GM21723 (cell line): ENCODE measurements around the gene GPATCH2.
"Not testable (repeated sequence)": the region's sequence is repeated elsewhere in the genome, so short reads cannot be mapped to it uniquely, and the experiment has no call there.

Experiments used
- ATAC-seq: cut with Tn5 transposase; IDR thresholded peaks from one replicate; pipeline ENCODE4 v1.9.1; 2021; ENCODE audit warnings: mild to moderate bottlenecking, moderate library complexity; ENCODE audit not compliant: unreplicated experiment

Gene GPATCH2

GRCh38 chr1:217584286-217584811 is 46.5 kb downstream of the GPATCH2 start:
- not testable (repeated sequence) for ATAC-seq

DNA sequence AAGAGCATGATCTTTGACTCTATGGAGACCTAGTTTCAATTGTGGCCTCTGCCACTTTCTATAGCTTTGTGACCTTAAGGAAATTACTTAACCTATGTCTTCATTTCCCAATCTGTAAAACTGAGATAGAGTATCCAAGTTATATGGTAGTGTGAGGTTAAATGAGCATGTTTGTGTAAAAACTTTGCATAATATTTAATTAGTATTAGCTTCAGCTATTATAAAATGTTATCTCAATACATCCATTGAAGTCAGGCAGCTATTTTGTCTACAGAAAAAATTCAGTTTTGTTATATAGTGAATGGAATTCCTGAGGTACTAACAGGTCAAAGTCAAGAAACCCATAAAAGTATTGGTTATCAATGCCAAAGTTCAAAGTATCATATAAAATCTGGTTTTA is 53.6 kb downstream of the GPATCH2 start:
- ATAC-seq, result no peak

DNA sequence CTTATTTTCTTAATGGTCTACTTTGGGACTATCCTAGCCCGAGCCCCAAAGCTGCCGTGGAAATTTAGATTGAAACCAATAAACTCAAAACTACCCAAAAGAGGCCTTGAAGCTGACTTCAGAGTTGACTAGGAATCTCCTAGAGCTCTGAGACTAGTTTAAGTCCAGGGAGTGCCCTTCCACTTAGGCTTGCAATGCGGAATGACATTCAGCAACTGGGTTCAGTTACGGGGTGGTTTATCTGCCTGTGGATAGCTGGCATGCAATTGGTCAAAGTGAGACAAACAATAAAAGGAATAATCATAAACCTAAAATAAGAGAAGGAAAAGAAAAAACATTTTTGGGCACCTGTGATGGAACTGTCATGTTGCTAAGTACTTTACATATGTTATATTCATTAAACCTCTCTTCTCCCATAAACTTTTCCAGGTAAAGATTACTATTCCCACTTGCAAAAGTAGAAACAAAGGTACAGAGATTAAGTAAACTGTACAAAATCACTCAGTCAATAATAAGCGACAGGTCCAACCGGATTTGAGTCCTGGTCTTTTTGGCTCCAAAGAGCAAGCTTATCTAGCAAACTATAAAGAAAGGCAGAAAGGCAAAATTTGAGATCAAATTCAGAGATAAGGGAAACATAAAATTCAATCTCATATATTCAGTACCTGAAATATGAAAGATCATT is 56.5 kb downstream of the GPATCH2 start:
- ATAC-seq, result no peak

DNA sequence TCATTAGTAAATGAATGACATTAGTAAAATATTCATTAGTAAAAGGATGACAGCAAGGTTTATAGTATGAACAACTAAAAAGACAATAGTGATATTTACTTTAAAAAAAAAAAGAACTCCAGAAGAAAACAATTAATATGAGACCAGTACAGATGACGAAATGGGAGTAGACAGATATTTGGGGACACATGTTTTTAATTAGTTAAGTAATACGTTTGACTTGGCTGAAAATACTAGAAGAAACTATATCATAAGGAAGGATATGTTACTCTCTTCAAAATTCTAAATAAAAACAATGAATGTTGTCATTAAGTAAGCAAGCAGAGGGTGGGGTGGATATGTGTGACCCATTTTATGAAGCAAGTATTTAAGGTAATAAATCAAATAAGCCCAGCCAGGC is 61.9 kb downstream of the GPATCH2 start:
- no peak for ATAC-seq

DNA sequence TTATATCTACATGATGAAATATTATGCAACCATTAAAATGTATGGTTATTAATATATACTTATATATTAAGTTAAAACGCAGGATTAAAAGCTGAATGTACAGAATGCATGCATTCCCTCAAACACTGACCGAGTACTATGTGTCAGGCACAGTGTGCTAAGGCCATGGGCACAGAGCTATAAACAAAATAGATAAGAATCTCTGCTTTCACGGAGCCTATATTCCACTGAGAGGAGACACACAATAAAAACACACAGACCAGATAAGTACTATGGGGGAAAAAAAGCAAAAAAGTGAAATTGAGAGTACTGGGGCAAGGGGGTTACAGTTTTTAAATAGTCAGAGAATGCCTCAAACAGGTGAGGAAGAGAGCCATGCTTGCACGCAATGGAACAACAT is 62.7 kb downstream of the GPATCH2 start:
- ATAC-seq, result no peak

DNA sequence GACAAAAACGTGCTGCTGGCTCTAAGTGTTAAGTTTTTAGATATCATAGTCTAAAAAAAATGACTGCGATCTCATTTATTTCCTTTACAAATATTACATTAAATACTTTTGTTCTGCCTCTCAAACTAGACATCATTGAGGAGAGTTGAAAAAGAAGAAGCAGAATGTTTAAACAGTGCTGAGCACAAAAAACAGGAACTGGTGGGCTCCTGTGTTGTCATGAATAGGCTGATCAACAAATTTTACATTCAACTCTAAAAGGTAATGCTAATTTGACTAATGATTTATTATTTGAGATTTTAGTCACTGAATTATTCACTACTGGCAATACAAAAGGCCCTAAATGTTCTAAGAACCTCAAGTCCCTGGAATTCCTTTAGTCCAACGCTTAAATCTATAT is 66.1 kb downstream of the GPATCH2 start:
- ATAC-seq, result no peak

DNA sequence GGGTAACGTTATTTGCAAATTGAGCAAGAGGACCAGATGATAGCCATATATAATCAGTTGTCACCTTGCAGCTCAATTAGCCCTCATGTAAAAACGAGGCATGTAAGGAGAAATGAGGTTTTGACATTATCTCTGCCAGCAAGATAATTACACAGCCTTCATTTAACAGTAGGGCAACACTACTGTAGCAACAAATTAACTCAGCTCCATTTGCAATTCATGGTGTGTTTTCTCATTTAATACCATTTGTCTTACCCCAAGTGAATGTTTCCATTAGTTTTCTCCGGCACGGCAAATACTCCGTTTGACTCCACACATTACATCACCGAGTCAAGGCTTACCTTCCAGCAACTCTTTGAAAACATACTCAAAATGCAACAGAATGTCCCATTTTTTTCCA is 66.7 kb downstream of the GPATCH2 start:
- no peak for ATAC-seq

GRCh38 chr1:217563179-217563578 is 67.7 kb downstream of the GPATCH2 start:
- ATAC-seq, result no peak

DNA sequence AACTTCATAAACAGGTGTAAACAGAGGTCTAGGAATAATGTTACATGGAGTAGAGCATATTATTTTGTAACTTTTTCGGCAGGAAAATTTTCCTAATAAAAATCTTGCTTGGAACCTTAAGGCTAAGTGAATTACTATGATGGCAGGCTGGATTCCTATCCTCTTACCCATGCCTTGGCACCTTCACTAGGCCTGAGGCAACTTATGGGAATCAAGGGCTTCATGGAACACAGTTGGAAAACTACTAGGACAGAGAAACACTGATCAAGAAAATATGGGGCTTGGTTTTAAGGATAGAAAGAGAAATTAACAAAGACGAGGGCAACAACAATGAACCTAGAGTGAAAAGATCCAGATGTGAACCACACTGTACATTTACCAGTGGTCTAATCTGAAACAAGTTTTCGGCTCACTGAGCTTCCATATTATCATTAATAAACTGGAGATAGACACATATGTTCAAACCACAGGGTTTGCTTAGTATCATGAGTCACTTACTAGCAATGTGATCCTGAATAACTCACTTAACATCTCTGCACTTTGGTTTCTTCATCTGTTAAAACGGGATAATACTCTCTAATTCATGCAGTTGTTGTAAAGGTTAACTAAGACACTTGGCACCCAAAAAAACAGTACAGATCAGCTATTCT is 68.5 kb downstream of the GPATCH2 start:
- no peak for ATAC-seq

DNA sequence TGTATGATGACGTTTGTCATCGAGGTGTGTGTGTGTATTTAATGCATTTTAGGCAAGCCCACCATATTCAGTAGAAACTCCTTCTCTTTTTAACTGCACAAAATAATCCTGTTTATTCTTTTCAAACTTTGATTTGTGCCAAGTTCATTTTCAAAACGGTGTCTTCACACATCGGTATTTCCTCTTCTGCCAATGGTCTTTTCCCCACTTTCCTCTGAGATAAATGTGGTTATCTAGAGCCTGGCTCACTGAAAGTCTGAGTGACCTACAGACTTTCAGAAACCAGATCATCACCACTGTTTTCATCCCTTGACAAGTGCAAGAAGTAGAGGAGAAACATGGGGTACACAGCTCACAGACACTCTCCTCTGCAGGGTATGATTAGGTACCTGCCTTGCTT is 69.4 kb downstream of the GPATCH2 start:
- ATAC-seq, result no peak

GRCh38 chr1:217554849-217555248 is 76.0 kb downstream of the GPATCH2 start:
- no peak for ATAC-seq

- no peak for ATAC-seq
Measured at GRCh38 chr1:217553949-217554509, 76.9 kb downstream of the GPATCH2 start.

DNA sequence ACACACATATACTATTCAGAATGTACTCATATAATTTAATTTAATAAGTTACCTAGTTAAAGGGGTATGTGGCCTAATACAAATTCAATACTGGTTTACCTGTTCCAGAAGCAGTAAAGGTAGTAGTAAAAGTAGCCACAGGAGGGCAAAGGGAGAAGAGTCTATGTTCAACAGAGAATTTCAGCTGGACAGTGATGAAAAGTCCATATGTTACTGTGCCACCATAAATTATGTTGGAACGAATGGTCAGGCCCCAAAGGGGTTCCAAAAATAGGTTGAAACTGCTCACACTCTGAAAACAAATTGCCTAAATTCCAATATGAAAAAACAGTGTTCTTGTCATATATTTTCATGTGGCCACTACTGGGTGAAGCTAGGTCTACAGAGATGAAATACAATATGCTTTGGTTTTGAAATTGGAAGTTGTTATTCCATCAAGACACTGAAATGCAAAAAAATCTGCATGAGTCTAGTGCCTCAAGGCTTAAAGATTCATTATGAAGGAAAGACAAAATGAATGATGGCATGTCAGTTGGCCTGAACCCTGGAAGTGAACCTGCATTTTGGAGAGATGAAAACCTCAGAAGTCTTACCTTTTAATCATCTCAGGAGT is 78.4 kb downstream of the GPATCH2 start:
- no peak for ATAC-seq

- ATAC-seq, result peak; percentile 91
Measured at GRCh38 chr1:217542837-217543236, 88.1 kb downstream of the GPATCH2 start.

DNA sequence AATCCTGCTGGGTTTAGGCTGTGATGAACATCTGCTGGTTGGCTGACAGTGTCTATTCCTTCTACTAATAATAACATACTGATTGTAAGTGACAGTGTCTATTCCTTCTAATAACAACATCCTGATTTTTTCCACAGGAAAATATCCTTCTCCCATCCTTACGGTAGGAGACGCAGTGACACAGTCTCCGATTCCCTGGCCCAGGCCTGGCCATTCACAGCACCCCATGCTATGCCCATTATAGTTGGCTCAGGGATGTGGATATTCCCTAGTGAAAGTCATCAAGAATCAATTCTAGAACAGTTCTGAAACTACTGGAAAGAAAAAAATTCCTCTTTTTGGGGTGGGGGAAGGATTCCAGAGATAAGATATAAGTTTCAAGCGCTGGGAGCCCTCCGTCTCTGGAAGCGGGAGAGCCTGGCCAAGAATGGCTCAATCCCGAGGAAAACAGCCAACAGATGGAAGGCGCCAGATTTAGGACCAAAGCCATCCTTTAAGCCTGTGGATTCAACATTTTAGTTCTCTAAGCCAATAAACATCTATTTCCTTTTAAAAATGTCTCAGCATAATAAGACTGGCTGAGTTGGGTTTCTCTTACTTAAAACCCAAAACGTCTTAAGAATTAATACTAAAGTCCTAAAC is 88.6 kb downstream of the GPATCH2 start:
- ATAC-seq, result no peak

- no peak for ATAC-seq
Measured at GRCh38 chr1:217540321-217540720, 90.6 kb downstream of the GPATCH2 start.

DNA sequence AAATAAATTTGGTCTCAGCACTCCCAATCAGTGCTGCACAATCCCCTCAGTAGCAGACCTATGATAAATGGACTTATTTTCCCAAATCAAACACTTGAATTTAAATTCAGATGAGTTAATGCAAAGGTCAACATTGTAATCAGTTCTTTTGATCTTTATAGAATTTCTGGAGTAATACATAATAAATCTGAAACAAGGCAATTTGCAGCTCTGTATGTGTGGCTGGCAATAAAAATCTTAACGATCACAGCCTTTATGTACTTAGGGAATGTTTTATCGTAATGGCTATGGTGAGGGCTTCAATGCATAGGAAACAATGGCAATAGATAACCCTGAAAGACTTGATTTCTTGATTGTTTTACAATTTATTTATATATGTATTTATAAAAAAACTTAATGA is 91.4 kb downstream of the GPATCH2 start:
- ATAC-seq, result no peak

DNA sequence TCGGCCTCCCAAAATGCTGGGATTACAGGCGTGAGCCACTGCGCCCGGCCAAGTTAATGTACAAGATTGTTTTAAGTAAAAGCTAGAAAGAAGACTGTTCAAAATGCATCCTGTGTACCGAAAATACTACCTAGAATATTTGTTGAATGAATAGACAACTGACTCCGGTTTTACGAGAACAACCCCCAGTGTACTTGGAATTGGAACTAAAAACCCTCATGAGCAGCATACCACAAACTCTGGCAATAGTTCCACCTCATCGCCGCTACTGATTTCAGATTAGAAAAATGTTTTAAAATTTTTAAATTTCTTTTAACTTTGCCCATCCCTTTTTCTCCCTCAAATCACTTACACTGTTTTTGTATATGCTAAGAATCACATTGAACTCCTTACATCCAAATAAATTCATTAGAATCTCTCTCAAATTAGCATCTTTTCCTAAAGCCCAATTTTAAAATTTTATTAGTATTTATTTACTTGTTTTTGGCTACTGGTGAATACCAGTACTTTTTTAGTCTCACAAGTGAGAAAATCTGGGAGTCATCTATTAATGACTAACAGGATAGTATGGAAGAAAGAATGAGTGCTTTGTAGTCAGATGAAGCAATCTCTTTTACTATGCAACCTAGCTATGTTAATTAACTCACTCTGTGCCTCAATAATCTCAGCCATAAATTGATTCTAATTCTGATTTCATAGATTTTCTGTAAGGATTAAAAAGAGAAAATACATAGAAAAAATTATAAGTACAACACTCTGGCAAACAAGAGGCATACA is 95.1 kb downstream of the GPATCH2 start:
- no peak for ATAC-seq

GRCh38 chr1:217534566-217534965 is 96.3 kb downstream of the GPATCH2 start:
- ATAC-seq, result no peak

GRCh38 chr1:217528271-217528670 is 102.6 kb downstream of the GPATCH2 start:
- no peak for ATAC-seq

- no peak for ATAC-seq
Measured at GRCh38 chr1:217527151-217527550, 103.7 kb downstream of the GPATCH2 start.
